Common myeloid progenitor, CD34-positive (primary cell): ENCODE data around the gene RNF217.

Experiments used
- CTCF ChIA-PET: fragments of 350-600 bp; sonication (Branson Sonifier 250); formaldehyde crosslinking; loops from one replicate; lab custom pipeline; 2021; ENCODE audit warnings: antibody characterized with exemption; lab: Charles Lee
- POLR2A ChIA-PET: fragments of 350-600 bp; sonication (Branson Sonifier 250); formaldehyde crosslinking; loops from one replicate; lab custom pipeline; 2021; ENCODE audit warnings: antibody characterized with exemption; lab: Charles Lee
- DNase-seq, 3 donors: peaks; one replicate each; pipeline versions ENCODE4 v3.0.0 to v3.0.0-alpha.2; 2013
- H3K27ac ChIP-seq, 2 experiments: 1 replicate in 1 of 2; 2 replicates in 1 of 2; pipeline ENCODE4 v1.7.0; 2013; ENCODE audit warnings: inconsistent platforms in 2 of 2, low read length in 2 of 2, mild to moderate bottlenecking in 2 of 2, low read depth in 1 of 2, moderate library complexity in 1 of 2; ENCODE audit not compliant: severe bottlenecking in 2 of 2, insufficient read depth in 1 of 2, poor library complexity in 1 of 2
- H3K27me3 ChIP-seq, 5 experiments: replicated peaks in 2 of 5; 1 replicate in 3 of 5; 2 replicates in 2 of 5; pipeline versions ENCODE4 v1.6.1 to v1.7.0; 2013; ENCODE audit warnings: low read length in 4 of 5, mild to moderate bottlenecking in 2 of 5, moderate library complexity in 2 of 5, inconsistent platforms in 1 of 5; ENCODE audit not compliant: insufficient read depth in 5 of 5, control insufficient read depth in 4 of 5
- H3K36me3 ChIP-seq, 4 experiments: 1 replicate in 2 of 4; 2 replicates in 2 of 4; pipeline versions ENCODE4 v1.6.1 to v1.7.0; 2013; ENCODE audit warnings: low read length in 3 of 4, control low read depth in 1 of 4, mild to moderate bottlenecking in 1 of 4; ENCODE audit not compliant: control insufficient read depth in 4 of 4, insufficient read depth in 4 of 4
- H3K4me1 ChIP-seq, 4 experiments: 1 replicate in 3 of 4; 2 replicates in 1 of 4; pipeline versions ENCODE4 v1.6.1 to v1.7.1; 2013; ENCODE audit warnings: low read length in 3 of 4, mild to moderate bottlenecking in 3 of 4, control low read depth in 1 of 4, inconsistent platforms in 1 of 4, moderate library complexity in 1 of 4; ENCODE audit not compliant: control insufficient read depth in 4 of 4, insufficient read depth in 4 of 4; ENCODE audit errors: control extremely low read depth in 1 of 4
- H3K4me3 ChIP-seq, 7 experiments: 1 replicate in 4 of 7; 2 replicates in 3 of 7; pipeline versions ENCODE4 v1.5.1 to v1.7.0; 2013; ENCODE audit warnings: mild to moderate bottlenecking in 7 of 7, low read length in 6 of 7, moderate library complexity in 6 of 7, inconsistent platforms in 2 of 7, low read depth in 2 of 7, control low read depth in 1 of 7; ENCODE audit not compliant: insufficient read depth in 4 of 7, control insufficient read depth in 1 of 7; ENCODE audit errors: extremely low read depth in 1 of 7
- H3K9me3 ChIP-seq, 5 experiments: 1 replicate in 4 of 5; 2 replicates in 1 of 5; pipeline versions ENCODE4 v1.6.1 to v1.7.1; 2013; ENCODE audit warnings: low read length in 4 of 5, mild to moderate bottlenecking in 2 of 5, inconsistent platforms in 1 of 5, low read depth in 1 of 5, moderate library complexity in 1 of 5; ENCODE audit not compliant: control insufficient read depth in 4 of 5, insufficient read depth in 2 of 5; ENCODE audit errors: control extremely low read depth in 1 of 5
- WGBS: methylation state at CpG from one replicate; pipeline ENCODE4 v1.1.5; 2013; ENCODE audit not compliant: insufficient coverage; 5-methylcytosine and 5-hydroxymethylcytosine counted together

Gene RNF217

DNA sequence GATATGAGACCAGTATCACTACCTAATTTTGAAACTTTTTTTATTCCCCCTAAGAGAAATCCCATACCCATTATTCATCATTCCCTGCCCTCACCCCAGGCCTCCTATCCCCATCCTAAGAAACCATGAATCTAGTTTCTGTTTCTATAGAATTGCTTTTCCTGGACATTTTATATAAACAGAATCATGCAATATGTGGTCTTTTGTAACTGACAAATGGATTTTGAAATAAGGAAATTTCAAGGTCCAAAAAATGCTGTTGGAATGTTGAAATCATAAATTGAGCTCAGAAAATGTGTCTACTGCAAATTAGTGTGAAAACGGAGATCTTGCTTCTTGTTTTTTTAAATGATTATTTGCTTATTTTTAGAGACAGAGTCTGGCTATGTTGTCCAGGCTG, 25.1 kb downstream of the RNF217 start:
- WGBS, result 92% methylated on average over 1 of the region's 1 CpG
- H3K36me3 ChIP-seq, result peaks cover 0 to 3% (median 0%) of the 10 kb centered on the region in 4 experiments
- H3K4me1 ChIP-seq, result peaks cover 4 to 8% (median 6%) of the 10 kb centered on the region in 4 experiments
- ChIA-PET CTCF (interaction anchor here (0.9 kb wide), 1 partner anchor 24 kb away, joined by 3 read pairs; no protein-coding TSS in a partner anchor), POLR2A (no interaction called here)
- DNase-seq, result no peak
- H3K9me3 ChIP-seq, result no peaks in the 10 kb centered on the region
- no peak overlapping the region for H3K27ac ChIP-seq
- H3K4me3 ChIP-seq, result no peak overlapping the region
- H3K27me3 ChIP-seq, result no peaks in the 10 kb centered on the region

DNA sequence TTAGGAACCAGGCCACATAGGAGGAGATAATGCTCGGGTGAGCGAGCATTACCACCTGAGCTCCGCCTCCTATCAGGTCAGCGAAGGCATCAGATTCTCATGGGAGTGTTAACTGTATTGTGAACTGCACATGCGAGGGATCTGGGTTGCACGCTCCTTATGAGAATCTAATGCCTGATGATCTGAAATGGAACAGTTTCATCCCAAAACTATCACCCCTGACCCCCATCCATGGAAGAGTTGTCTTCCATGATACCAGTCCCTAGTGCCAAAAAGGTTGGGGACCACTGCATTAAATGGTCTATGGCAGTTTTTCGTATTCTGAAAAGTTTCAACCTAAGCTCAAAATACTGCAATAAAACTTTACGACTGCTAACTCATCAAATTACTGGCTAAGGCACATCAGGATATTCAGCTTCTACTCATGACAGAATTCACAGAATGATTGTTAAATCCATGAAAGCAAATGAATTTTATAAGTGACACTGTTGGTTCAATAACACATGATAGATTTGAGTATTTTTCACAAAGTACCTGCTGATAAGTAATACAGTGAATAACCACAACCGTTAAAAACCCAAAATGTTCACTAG, 25.9 kb downstream of the RNF217 start:
- Histone ChIP-seq H3K9me3 (no peaks in the 10 kb centered on the region), H3K4me1 (peaks cover 4 to 8% (median 6%) of the 10 kb centered on the region in 4 experiments), H3K4me3 (no peak overlapping the region), H3K27ac (no peak overlapping the region), H3K27me3 (no peaks in the 10 kb centered on the region), H3K36me3 (peaks cover 0 to 3% (median 0%) of the 10 kb centered on the region in 4 experiments)
- no peak for DNase-seq
- CTCF ChIA-PET, result interaction anchor here (0.9 kb wide), 1 partner anchor 14 kb away, joined by 5 read pairs; no protein-coding TSS in a partner anchor
- POLR2A ChIA-PET, result no interaction called here
- WGBS, result 92% methylated on average over 4 of the region's 9 CpGs

DNA sequence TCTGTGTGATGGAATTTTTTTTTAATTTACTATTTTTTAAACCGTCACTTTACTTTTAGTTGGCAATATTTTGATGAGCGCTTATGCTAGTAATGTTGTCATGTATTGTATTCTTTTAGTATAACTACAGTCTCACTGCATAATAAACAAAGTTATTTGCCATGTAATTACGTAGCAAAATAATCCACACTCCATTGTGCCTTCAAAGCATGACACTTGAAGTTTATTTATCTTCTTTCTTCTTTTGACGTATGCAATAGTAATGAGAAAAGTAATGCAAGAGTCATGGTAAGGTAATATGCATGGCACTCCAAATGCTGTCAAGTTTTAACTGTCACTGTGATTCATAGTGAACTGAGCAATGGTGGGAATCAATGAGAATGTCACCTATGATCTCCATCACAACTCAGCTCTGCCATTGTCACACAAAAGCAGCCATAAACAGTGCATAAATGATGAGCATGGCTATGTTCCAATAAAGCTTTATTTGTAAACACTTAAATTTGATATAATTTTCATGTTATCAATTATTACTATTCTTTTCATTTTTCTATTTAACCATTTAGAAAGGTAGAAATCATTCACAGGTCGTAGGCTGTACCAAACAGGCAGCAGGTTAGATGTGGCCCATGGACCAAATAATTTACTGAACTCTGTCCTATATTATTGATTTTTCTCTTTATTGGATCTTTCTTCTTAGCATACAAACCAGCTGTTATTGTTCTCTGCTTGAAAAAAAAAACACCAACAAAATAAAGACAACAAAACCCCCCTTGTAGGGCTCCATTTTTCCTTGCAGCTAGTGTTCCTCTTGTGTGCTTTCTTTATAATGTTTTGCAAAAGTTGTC, 27.1 kb downstream of the RNF217 start:
- H3K4me1 ChIP-seq, result peaks cover 4 to 8% (median 6%) of the 10 kb centered on the region in 4 experiments
- WGBS, result no CpG with 5 or more reads among the region's 5 CpGs
- H3K27me3 ChIP-seq, result no peaks in the 10 kb centered on the region
- ChIA-PET POLR2A (no interaction called here), CTCF (interaction anchor here (1.3 kb wide), 1 partner anchor 124 kb away, joined by 4 read pairs; no protein-coding TSS in a partner anchor)
- no peaks in the 10 kb centered on the region for H3K9me3 ChIP-seq
- no peak for DNase-seq
- peaks cover 0 to 3% (median 0%) of the 10 kb centered on the region in 4 experiments for H3K36me3 ChIP-seq
- no peak overlapping the region for H3K4me3 ChIP-seq
- H3K27ac ChIP-seq, result no peak overlapping the region

DNA sequence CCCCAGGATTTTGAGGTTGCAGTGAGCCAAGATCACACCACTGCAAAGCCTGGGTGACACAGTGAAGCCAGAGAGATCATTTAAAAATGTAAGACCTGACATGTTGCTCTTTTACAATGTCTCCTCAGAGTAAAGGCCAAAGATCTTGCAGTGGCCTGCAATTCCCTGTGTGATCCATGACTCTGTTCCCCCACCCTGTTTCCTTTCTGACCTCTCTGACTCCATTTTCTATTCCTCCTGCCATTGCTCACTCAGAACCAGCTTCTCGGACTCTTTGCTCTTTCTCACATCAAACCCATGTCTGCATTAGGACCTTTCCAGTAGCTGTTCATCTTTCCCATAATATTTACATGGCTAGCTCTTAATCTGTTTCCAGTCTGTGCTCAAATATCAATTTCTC, 28.8 kb downstream of the RNF217 start:
- 100% methylated on average over 1 of the region's 1 CpG for WGBS
- no peak for DNase-seq
- Histone ChIP-seq H3K9me3 (no peaks in the 10 kb centered on the region), H3K4me1 (peaks cover 4 to 6% (median 4%) of the 10 kb centered on the region in 4 experiments), H3K27me3 (no peaks in the 10 kb centered on the region), H3K27ac (no peak overlapping the region), H3K4me3 (no peak overlapping the region), H3K36me3 (peaks cover 0 to 3% (median 0%) of the 10 kb centered on the region in 4 experiments)
- ChIA-PET CTCF (no interaction called here), POLR2A (no interaction called here)

DNA sequence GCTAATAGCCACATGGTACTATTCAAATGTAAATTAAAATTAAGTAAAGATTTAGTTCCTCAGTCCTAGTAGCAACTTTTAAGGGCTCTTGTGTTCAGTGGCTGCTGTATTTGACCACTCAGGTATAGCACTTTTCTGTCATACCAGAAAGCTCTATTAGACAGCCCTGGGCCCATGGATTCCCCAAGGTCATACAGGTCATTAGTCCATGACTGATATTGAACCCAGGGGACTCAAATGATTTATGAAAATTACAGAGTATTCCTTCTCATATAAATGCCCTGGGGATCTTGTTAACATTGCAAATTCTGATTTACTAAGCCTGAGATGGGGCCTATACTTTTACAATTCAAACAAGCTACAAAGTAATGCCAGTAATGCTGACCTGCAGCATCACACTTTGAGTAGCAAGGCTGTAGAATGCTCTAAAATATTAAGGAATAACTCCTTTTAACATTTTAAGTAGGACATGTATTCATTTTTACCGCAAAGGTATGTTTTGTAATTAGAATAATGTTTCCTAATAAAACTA, 29.6 kb downstream of the RNF217 start:
- Histone ChIP-seq H3K27me3 (no peaks in the 10 kb centered on the region), H3K27ac (no peak overlapping the region), H3K4me1 (no peaks in the 10 kb centered on the region), H3K9me3 (no peaks in the 10 kb centered on the region), H3K36me3 (peaks cover 0 to 3% (median 0%) of the 10 kb centered on the region in 4 experiments), H3K4me3 (no peak overlapping the region)
- ChIA-PET CTCF (no interaction called here), POLR2A (no interaction called here)
- no CpG with 5 or more reads among the region's 1 CpG for WGBS
- no peak for DNase-seq

DNA sequence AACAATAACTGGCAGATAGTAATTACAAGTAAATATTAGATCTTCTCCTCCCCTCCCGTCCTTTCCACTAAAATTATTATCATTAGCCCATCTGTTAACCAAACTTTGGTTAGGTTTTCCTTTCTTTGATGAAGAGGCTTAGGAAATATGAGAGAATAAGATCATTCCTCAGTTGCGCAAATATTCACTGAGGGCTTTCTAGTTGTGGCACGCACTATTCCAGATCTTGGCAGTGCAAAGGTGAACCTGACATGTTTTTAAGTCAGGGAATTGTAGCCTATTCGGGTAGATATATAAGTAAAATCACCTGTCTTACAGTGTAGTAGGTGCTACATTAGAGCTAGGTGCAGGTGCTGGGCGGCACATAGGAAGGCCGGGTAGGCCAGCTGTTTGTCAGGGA, 31.1 kb downstream of the RNF217 start:
- Histone ChIP-seq H3K36me3 (peaks cover 0 to 4% (median 3%) of the 10 kb centered on the region in 4 experiments), H3K4me1 (no peaks in the 10 kb centered on the region), H3K27me3 (no peaks in the 10 kb centered on the region), H3K4me3 (no peak overlapping the region), H3K27ac (no peak overlapping the region), H3K9me3 (no peaks in the 10 kb centered on the region)
- CTCF ChIA-PET, result no interaction called here
- 100% methylated on average over 3 of the region's 6 CpGs for WGBS
- DNase-seq, result no peak
- POLR2A ChIA-PET, result no interaction called here

DNA sequence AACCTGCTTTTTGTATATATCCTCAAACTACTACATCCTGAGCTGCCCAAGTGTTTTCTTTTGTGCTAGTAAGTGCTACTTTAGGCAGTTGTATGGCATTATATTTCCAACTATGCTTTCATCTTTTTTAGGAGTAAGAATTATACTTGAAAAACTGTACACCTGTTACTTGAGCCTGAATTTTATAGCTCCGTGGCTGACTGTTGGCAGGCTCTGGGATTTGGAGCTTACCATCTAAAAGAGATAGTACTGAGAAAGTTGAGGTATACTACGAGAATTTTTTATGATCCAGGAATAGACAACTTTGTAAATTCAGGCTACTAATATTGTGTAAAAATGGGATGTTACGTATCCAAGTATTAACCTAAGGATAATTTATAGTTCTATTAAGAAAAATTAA, 32.4 kb downstream of the RNF217 start:
- no peak for DNase-seq
- H3K9me3 ChIP-seq, result no peaks in the 10 kb centered on the region
- ChIA-PET CTCF (no interaction called here), POLR2A (no interaction called here)
- peaks cover 0 to 7% (median 2%) of the 10 kb centered on the region in 4 experiments for H3K4me1 ChIP-seq
- H3K27me3 ChIP-seq, result no peaks in the 10 kb centered on the region
- no CpG with 5 or more reads among the region's 3 CpGs for WGBS
- peaks cover 0 to 4% (median 3%) of the 10 kb centered on the region in 4 experiments for H3K36me3 ChIP-seq
- H3K4me3 ChIP-seq, result no peak overlapping the region
- H3K27ac ChIP-seq, result no peak overlapping the region
